HG02588 (cell line): Measurements from ENCODE around the gene ITPR3.

Experiments used
- ATAC-seq: cut with Tn5 transposase; IDR thresholded peaks from one replicate; pipeline ENCODE4 v1.9.1; 2021; ENCODE audit warnings: mild to moderate bottlenecking, moderate library complexity; ENCODE audit not compliant: unreplicated experiment

ITPR3 gene

GRCh38 chr6:33683576-33684427 lies 62.7 kb downstream of the ITPR3 start:
- ATAC-seq = no peak

GRCh38 chr6:33684428-33684896 lies 63.3 kb downstream of the ITPR3 start:
- ATAC-seq = no peak

GRCh38 chr6:33684983-33685382 lies 63.9 kb downstream of the ITPR3 start:
- ATAC-seq = no peak

GRCh38 chr6:33685411-33686224 lies 64.5 kb downstream of the ITPR3 start:
- ATAC-seq = no peak

GRCh38 chr6:33686225-33686924 lies 65.3 kb downstream of the ITPR3 start:
- no peak for ATAC-seq

- no peak for ATAC-seq
These were observed 66.2 kb downstream of the ITPR3 start for GRCh38 chr6:33686981-33687975.

GRCh38 chr6:33688006-33688405 lies 66.9 kb downstream of the ITPR3 start:
- ATAC-seq = no peak

- no peak for ATAC-seq
These were observed 67.5 kb downstream of the ITPR3 start for GRCh38 chr6:33688451-33689147.

- no peak for ATAC-seq
These were observed 68.0 kb downstream of the ITPR3 start for GRCh38 chr6:33689148-33689494.

- no peak for ATAC-seq
These were observed 68.8 kb downstream of the ITPR3 start for GRCh38 chr6:33689879-33690278.

- no peak for ATAC-seq
These were observed 69.6 kb downstream of the ITPR3 start for GRCh38 chr6:33690766-33691165.

- no peak for ATAC-seq
These were observed 70.4 kb downstream of the ITPR3 start for GRCh38 chr6:33691456-33692077.

GRCh38 chr6:33692078-33692759 lies 71.1 kb downstream of the ITPR3 start:
- no peak for ATAC-seq

- ATAC-seq = peak; percentile 50
These were observed 71.6 kb downstream of the ITPR3 start for GRCh38 chr6:33692760-33693158.

- no peak for ATAC-seq
These were observed 72.3 kb downstream of the ITPR3 start for GRCh38 chr6:33693186-33694105.

- no peak for ATAC-seq
These were observed 73.3 kb downstream of the ITPR3 start for GRCh38 chr6:33694401-33694931.

- ATAC-seq = no peak
These were observed 73.9 kb downstream of the ITPR3 start for GRCh38 chr6:33694977-33695376.
